K562 (cell line): ENCODE data around the gene IL1RAPL2. TPM values are rescaled to one million over a fixed set of nuclear protein-coding genes. Genes with fewer than 3 reads are reported as not detected.

Experiments used
- ATAC-seq: fragments of 200-7000 bp; cut with Tn5 transposase; 3 replicates; pipeline ENCODE4 v1.9.1; 2020; ENCODE audit warnings: moderate library complexity
- BruUV-seq: library from RNA; stranded (reverse); fragments of 400-500 nt; replicated peaks from 2 replicates; lab custom pipeline; 2021; lab: Mats Ljungman, UMichigan
- CTCF ChIA-PET: fragments of 300-600 bp; formaldehyde crosslinking; extraction: SDS; loops from one replicate; lab custom pipeline; 2021; ENCODE audit warnings: low intra/inter-chr PET ratio; lab: Yijun Ruan, JAX
- POLR2A ChIA-PET: fragments of 300-600, 350-650 bp; sonication (Branson Sonifier 250); formaldehyde crosslinking; extraction: SDS; loops from one replicate; lab custom pipeline; 2021; ENCODE audit warnings: antibody characterized with exemption, inconsistent platforms; lab: Yijun Ruan, JAX
- DNase-seq, 4 experiments: peaks; one replicate each; pipeline versions ENCODE4 v3.0.0 to v3.0.0-alpha.2; 2011 to 2018; ENCODE audit warnings: low spot score in 3 of 4, mixed read lengths in 3 of 4; ENCODE audit errors: extremely low read depth in 1 of 4
- FAIRE-seq: peaks from 2 replicates; lab custom pipeline; 2011; peaks lifted over from hg19 to GRCh38; lab: Jason Lieb, UNC
- H2AFZ ChIP-seq: 2 replicates; pipeline ENCODE4 v1.6.0; 2011; ENCODE audit warnings: low read depth, low read length, control low read depth, inconsistent platforms
- H3K27ac ChIP-seq: fragments of 200-600 bp; 3 replicates; pipeline ENCODE4 v1.8.0; 2011; ENCODE audit warnings: low read depth, mild to moderate bottlenecking, control low read depth, inconsistent platforms, low read length, moderate library complexity, mixed read lengths; ENCODE audit errors: extremely low read depth
- H3K27me3 ChIP-seq, 2 experiments: fragments of 300-600 bp in 1 of 2; 2 replicates in 1 of 2; 3 replicates in 1 of 2; pipeline versions ENCODE4 v1.6.0 to v1.8.0; 2011; ENCODE audit warnings: inconsistent platforms in 2 of 2, low read length in 2 of 2, mild to moderate bottlenecking in 1 of 2, mixed read lengths in 1 of 2, moderate library complexity in 1 of 2; ENCODE audit not compliant: control insufficient read depth in 2 of 2, insufficient read depth in 2 of 2
- H3K36me3 ChIP-seq: fragments of 300-600 bp; 3 replicates; pipeline ENCODE4 v1.8.0; 2011; ENCODE audit warnings: mild to moderate bottlenecking, low read length, inconsistent platforms; ENCODE audit not compliant: control insufficient read depth, insufficient read depth
- H3K4me1 ChIP-seq, 2 experiments: fragments of 200-600 bp in 1 of 2; replicated peaks in 1 of 2; 2 replicates in 1 of 2; 3 replicates in 1 of 2; pipeline versions ENCODE4 v1.5.1 to v1.8.0; 2011; ENCODE audit warnings: inconsistent platforms in 2 of 2, low read length in 2 of 2, mild to moderate bottlenecking in 1 of 2, mixed read lengths in 1 of 2, moderate library complexity in 1 of 2; ENCODE audit not compliant: control insufficient read depth in 2 of 2, insufficient read depth in 2 of 2
- H3K4me2 ChIP-seq: 2 replicates; pipeline ENCODE4 v1.6.1; 2011; ENCODE audit warnings: low read length, control low read depth, inconsistent platforms, mixed read lengths; ENCODE audit not compliant: insufficient read depth
- H3K4me3 ChIP-seq: fragments of 200-600 bp; sonication (generic), shearing (Covaris generic); 2 replicates; pipeline ENCODE4 v1.5.1; 2016; ENCODE audit warnings: control low read depth, inconsistent platforms
- H3K79me2 ChIP-seq: fragments of 200-600 bp; 3 replicates; pipeline ENCODE4 v1.8.0; 2011; ENCODE audit warnings: low read length, inconsistent platforms; ENCODE audit not compliant: control insufficient read depth, insufficient read depth
- H3K9ac ChIP-seq, 2 experiments: 2 replicates each; pipeline versions ENCODE4 v1.6.0 to v1.6.1; 2011; ENCODE audit warnings: low read depth in 2 of 2, low read length in 2 of 2, control low read depth in 1 of 2, inconsistent platforms in 1 of 2, mild to moderate bottlenecking in 1 of 2, mixed read lengths in 1 of 2; ENCODE audit not compliant: insufficient read depth in 1 of 2
- H3K9me1 ChIP-seq: one replicate; pipeline ENCODE4 v1.6.0; 2011; ENCODE audit warnings: inconsistent platforms, mild to moderate bottlenecking, low read length, moderate library complexity; ENCODE audit not compliant: control insufficient read depth, insufficient read depth
- H3K9me3 ChIP-seq: replicated peaks from 2 replicates; pipeline ENCODE4 v1.5.1; 2011; ENCODE audit warnings: low read depth, low read length, inconsistent platforms; ENCODE audit not compliant: control insufficient read depth, insufficient read depth
- H4K20me1 ChIP-seq: replicated peaks from 2 replicates; pipeline ENCODE4 v1.6.1; 2011; ENCODE audit warnings: low read length, inconsistent platforms, mixed read lengths; ENCODE audit not compliant: control insufficient read depth, insufficient read depth
- CHD1 ChIP-seq: fragments of 200-600 bp; sonication (generic); IDR thresholded peaks from one replicate; pipeline ENCODE4 v1.6.1; 2012; ENCODE audit warnings: mild to moderate bottlenecking, moderate library complexity, low read length, inconsistent platforms
- SRSF7 ChIP-seq: fragments of 200-400 bp; formaldehyde crosslinking; optimal IDR thresholded peaks from 2 replicates; pipeline ENCODE3; 2017; ENCODE audit warnings: mild to moderate bottlenecking, low read depth, low read length
- ZNF133 ChIP-seq: fragments of 250-450 bp; sonication (Bioruptor Pico); IDR thresholded peaks from 2 replicates; pipeline ENCODE4 v1.4.0; 2020; ENCODE audit warnings: mild to moderate bottlenecking
- WGBS: fragments of 100-300 bp; shearing (Covaris generic); methylation state at CpG from one replicate; pipeline ENCODE4 v1.1.6; 2016; ENCODE audit warnings: low coverage, mixed read lengths; ENCODE audit not compliant: insufficient coverage; ENCODE audit errors: missing lambda C conversion rate; 5-methylcytosine and 5-hydroxymethylcytosine counted together
- in situ Hi-C: fragments of 300-500 bp; cut with MboI; formaldehyde crosslinking; loops from 4 replicates; pipeline ENCODE4 v1.15.0; 2018; ENCODE audit warnings: inconsistent platforms, mixed read lengths
- intact Hi-C: fragments of 100-400 bp; cut with micrococcal nuclease; formaldehyde crosslinking; loops from 2 replicates; pipeline ENCODE4 v1.14.2; 2022
- polyA plus RNA-seq, 8 experiments: library from polyadenylated mRNA; depleted of rRNA in 4 of 8; stranded (reverse) in 5 of 8; unstranded in 3 of 8; fragments of >200 nt; fragmentation: Nextera tagmentation in 2 of 8; fragmentation: Illumina TruSeq in 1 of 8; extraction: Ambion mirVana in 2 of 8; extraction: Trizol in 1 of 8; gene quantifications; 2 replicates each; pipeline versions ENCODE4 v1.2.1 to v1.2.3, GENCODE V29; 2011 to 2014; ENCODE audit warnings: inconsistent platforms in 1 of 8, missing spikeins in 1 of 8
- total RNA-seq, 7 experiments: library from RNA; depleted of rRNA in 6 of 7; stranded (reverse); fragments of >200 nt in 6 of 7; fragmentation: Illumina TruSeq in 2 of 7; extraction: Trizol in 2 of 7; gene quantifications; 2 replicates each; pipeline versions ENCODE4 v1.2.1 to v1.2.3, GENCODE V29; 2011 to 2021; ENCODE audit warnings: low replicate concordance in 1 of 7
- TF ChIP-seq, protein P1 (sequence below): fragments of 450-650 bp; formaldehyde crosslinking; IDR thresholded peaks from 2 replicates; pipeline ENCODE4 v1.4.0; 2022; ENCODE audit warnings: missing genetic modification characterization
- TF ChIP-seq, protein P2 (sequence below): fragments of 200-800 bp; sonication (Bioruptor generic); IDR thresholded peaks from 2 replicates; pipeline ENCODE4 v1.6.1; 2016; ENCODE audit warnings: missing genetic modification characterization, missing compliant biosample characterization
- TF ChIP-seq, protein P3 (sequence below): sonication (generic); formaldehyde crosslinking; IDR thresholded peaks from 2 replicates; pipeline ENCODE4 v1.9.0; 2022; ENCODE audit warnings: mild to moderate bottlenecking, missing genetic modification reagents

IL1RAPL2 gene
- total and polyA plus RNA-seq, 9 of the 15 experiments (the other 6 are each of a cell fraction or from before 2014, with no cell fraction given), result not detected

DNA sequence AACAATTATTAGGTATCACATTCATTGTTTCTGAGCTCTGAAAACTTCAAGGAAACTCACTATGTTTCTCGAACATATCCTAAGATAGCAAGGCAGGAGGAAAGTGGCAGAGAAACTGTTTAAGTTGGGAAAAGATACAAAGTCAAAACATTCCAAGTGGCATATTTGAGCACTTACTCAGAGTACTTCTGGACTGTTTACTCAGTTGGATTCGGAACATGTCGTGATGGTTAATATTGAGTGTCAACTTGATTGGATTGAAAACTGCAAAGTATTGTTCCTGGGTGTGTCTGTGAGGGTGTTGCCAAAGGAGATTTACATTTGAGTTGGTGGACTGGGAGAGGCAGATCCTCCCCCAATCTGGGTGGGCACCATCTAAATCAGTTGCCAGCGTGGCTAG is 298.3 kb downstream of the IL1RAPL2 start:
- Histone ChIP-seq H3K4me3 (no peak overlapping the region), H3K27me3 (no peaks in the 10 kb centered on the region), H3K36me3 (no peaks in the 10 kb centered on the region), H3K79me2 (no peaks in the 10 kb centered on the region), H3K27ac (no peak overlapping the region), H3K9me3 (no peaks in the 10 kb centered on the region), H4K20me1 (no peaks in the 10 kb centered on the region), H3K4me2 (no peak overlapping the region), H2AFZ (no peak overlapping the region), H3K4me1 (no peaks in the 10 kb centered on the region), H3K9me1 (no peaks in the 10 kb centered on the region), H3K9ac (no peak overlapping the region)
- 0% methylated on average over 4 of the region's 4 CpGs for WGBS
- CTCF ChIA-PET, result no interaction called here
- no peak for ATAC-seq
- BruUV-seq, result no TSS peak
- intact Hi-C loops (no loop called here), in situ Hi-C loops (no loop called here)
- TF ChIP-seq CHD1, result no peak
- TF ChIP-seq, protein P1, sequence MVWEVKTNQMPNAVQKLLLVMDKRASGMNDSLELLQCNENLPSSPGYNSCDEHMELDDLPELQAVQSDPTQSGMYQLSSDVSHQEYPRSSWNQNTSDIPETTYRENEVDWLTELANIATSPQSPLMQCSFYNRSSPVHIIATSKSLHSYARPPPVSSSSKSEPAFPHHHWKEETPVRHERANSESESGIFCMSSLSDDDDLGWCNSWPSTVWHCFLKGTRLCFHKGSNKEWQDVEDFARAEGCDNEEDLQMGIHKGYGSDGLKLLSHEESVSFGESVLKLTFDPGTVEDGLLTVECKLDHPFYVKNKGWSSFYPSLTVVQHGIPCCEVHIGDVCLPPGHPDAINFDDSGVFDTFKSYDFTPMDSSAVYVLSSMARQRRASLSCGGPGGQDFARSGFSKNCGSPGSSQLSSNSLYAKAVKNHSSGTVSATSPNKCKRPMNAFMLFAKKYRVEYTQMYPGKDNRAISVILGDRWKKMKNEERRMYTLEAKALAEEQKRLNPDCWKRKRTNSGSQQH, result no peak
- no peak for TF ChIP-seq SRSF7
- TF ChIP-seq, protein P2, sequence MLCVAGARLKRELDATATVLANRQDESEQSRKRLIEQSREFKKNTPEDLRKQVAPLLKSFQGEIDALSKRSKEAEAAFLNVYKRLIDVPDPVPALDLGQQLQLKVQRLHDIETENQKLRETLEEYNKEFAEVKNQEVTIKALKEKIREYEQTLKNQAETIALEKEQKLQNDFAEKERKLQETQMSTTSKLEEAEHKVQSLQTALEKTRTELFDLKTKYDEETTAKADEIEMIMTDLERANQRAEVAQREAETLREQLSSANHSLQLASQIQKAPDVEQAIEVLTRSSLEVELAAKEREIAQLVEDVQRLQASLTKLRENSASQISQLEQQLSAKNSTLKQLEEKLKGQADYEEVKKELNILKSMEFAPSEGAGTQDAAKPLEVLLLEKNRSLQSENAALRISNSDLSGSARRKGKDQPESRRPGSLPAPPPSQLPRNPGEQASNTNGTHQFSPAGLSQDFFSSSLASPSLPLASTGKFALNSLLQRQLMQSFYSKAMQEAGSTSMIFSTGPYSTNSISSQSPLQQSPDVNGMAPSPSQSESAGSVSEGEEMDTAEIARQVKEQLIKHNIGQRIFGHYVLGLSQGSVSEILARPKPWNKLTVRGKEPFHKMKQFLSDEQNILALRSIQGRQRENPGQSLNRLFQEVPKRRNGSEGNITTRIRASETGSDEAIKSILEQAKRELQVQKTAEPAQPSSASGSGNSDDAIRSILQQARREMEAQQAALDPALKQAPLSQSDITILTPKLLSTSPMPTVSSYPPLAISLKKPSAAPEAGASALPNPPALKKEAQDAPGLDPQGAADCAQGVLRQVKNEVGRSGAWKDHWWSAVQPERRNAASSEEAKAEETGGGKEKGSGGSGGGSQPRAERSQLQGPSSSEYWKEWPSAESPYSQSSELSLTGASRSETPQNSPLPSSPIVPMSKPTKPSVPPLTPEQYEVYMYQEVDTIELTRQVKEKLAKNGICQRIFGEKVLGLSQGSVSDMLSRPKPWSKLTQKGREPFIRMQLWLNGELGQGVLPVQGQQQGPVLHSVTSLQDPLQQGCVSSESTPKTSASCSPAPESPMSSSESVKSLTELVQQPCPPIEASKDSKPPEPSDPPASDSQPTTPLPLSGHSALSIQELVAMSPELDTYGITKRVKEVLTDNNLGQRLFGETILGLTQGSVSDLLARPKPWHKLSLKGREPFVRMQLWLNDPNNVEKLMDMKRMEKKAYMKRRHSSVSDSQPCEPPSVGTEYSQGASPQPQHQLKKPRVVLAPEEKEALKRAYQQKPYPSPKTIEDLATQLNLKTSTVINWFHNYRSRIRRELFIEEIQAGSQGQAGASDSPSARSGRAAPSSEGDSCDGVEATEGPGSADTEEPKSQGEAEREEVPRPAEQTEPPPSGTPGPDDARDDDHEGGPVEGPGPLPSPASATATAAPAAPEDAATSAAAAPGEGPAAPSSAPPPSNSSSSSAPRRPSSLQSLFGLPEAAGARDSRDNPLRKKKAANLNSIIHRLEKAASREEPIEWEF (CRISPR knock-in tag), result no peak
- TF ChIP-seq, protein P3, sequence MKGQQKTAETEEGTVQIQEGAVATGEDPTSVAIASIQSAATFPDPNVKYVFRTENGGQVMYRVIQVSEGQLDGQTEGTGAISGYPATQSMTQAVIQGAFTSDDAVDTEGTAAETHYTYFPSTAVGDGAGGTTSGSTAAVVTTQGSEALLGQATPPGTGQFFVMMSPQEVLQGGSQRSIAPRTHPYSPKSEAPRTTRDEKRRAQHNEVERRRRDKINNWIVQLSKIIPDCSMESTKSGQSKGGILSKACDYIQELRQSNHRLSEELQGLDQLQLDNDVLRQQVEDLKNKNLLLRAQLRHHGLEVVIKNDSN (CRISPR knock-in tag), result no peak
- TF ChIP-seq ZNF133 (CRISPR knock-in tag), result no peak
- DNase-seq, result no peak
- no peak for FAIRE-seq
- POLR2A ChIA-PET, result no interaction called here
